Measurements from ENCODE around the gene CACNA1E. TPM values are rescaled to one million over a fixed set of nuclear protein-coding genes. Genes with fewer than 3 reads are reported as not detected.

Gene CACNA1E
- total RNA-seq, 3 donors from 2014 or later (not counting 1 experiment from before 2014, with no cell fraction given): 0.40 TPM; not detected in 2

- H3K9me3 ChIP-seq (ENCODE audit: control insufficient read depth, insufficient read depth, low read length): no peaks in the 10 kb centered on the region
- TF ChIP-seq CTCF (IDR thresholded peaks at IDR 0.05): no peak
- ATAC-seq (no peak), DNase-seq (no peak)
- H3K4me3 Mint-ChIP-seq: no peak overlapping the region
- no peaks in the 10 kb centered on the region for H3K36me3 Mint-ChIP-seq
- no peaks in the 10 kb centered on the region for H3K27me3 ChIP-seq (ENCODE audit: control insufficient read depth, insufficient read depth, low read length)
- no peak overlapping the region for H3K27ac ChIP-seq (ENCODE audit: low read length)
- peaks cover 0 to 2% of the 10 kb centered on the region in 2 donors for H3K27me3 Mint-ChIP-seq (ENCODE audit: low read depth in 2 of 2)
- no peaks in the 10 kb centered on the region for H3K9me3 Mint-ChIP-seq
- H3K4me1 ChIP-seq (ENCODE audit: control insufficient read depth, insufficient read depth, low read length): no peaks in the 10 kb centered on the region
- H3K36me3 ChIP-seq (ENCODE audit: control insufficient read depth, insufficient read depth, low read length): no peaks in the 10 kb centered on the region
- no peaks in the 10 kb centered on the region for H3K4me1 Mint-ChIP-seq
- H3K27ac Mint-ChIP-seq: no peak overlapping the region
- WGBS (ENCODE audit: insufficient coverage): 75% methylated on average over 4 of the region's 4 CpGs
- intact Hi-C loops (cut with micrococcal nuclease): no loop called here
- no peak overlapping the region for H3K4me3 ChIP-seq (ENCODE audit: low read length)
Observed at GRCh38 chr1:181588631-181589030, 105.3 kb downstream of the CACNA1E start.

- Histone ChIP-seq H3K9me3 (ENCODE audit: control insufficient read depth, insufficient read depth, low read length) (no peaks in the 10 kb centered on the region), H3K27me3 (ENCODE audit: control insufficient read depth, insufficient read depth, low read length) (no peaks in the 10 kb centered on the region), H3K36me3 (ENCODE audit: control insufficient read depth, insufficient read depth, low read length) (no peaks in the 10 kb centered on the region), H3K4me3 (ENCODE audit: low read length) (no peak overlapping the region), H3K4me1 (ENCODE audit: control insufficient read depth, insufficient read depth, low read length) (no peaks in the 10 kb centered on the region), H3K27ac (ENCODE audit: low read length) (no peak overlapping the region)
- no peak for ATAC-seq
- H3K27ac Mint-ChIP-seq: no peak overlapping the region
- no peaks in the 10 kb centered on the region for H3K9me3 Mint-ChIP-seq
- no peak overlapping the region for H3K4me3 Mint-ChIP-seq
- H3K4me1 Mint-ChIP-seq: no peaks in the 10 kb centered on the region
- intact Hi-C loops (cut with micrococcal nuclease): no loop called here
- WGBS (ENCODE audit: insufficient coverage): 39% methylated on average over 5 of the region's 6 CpGs
- no peak for DNase-seq
- H3K27me3 Mint-ChIP-seq (ENCODE audit: low read depth in 2 of 2): peaks cover 0 to 2% of the 10 kb centered on the region in 2 donors
- no peak for TF ChIP-seq CTCF (IDR thresholded peaks at IDR 0.05)
- H3K36me3 Mint-ChIP-seq: no peaks in the 10 kb centered on the region
Observed at GRCh38 chr1:181592255-181592859, 109.0 kb downstream of the CACNA1E start.

GRCh38 chr1:181593042-181593441, 109.7 kb downstream of the CACNA1E start:
- Mint-ChIP-seq H3K27me3 (ENCODE audit: low read depth in 2 of 2) (peaks cover 0 to 2% of the 10 kb centered on the region in 2 donors), H3K36me3 (no peaks in the 10 kb centered on the region), H3K4me3 (no peak overlapping the region), H3K9me3 (no peaks in the 10 kb centered on the region), H3K4me1 (no peaks in the 10 kb centered on the region), H3K27ac (no peak overlapping the region)
- DNase-seq (no peak), ATAC-seq (no peak)
- Histone ChIP-seq H3K9me3 (ENCODE audit: control insufficient read depth, insufficient read depth, low read length) (no peaks in the 10 kb centered on the region), H3K4me3 (ENCODE audit: low read length) (no peak overlapping the region), H3K27ac (ENCODE audit: low read length) (no peak overlapping the region), H3K4me1 (ENCODE audit: control insufficient read depth, insufficient read depth, low read length) (no peaks in the 10 kb centered on the region), H3K36me3 (ENCODE audit: control insufficient read depth, insufficient read depth, low read length) (no peaks in the 10 kb centered on the region), H3K27me3 (ENCODE audit: control insufficient read depth, insufficient read depth, low read length) (no peaks in the 10 kb centered on the region)
- WGBS (ENCODE audit: insufficient coverage): 81% methylated on average over 3 of the region's 4 CpGs
- no peak for TF ChIP-seq CTCF (IDR thresholded peaks at IDR 0.05)
- intact Hi-C loops (cut with micrococcal nuclease): no loop called here

- no peak for DNase-seq
- Mint-ChIP-seq H3K27ac (no peak overlapping the region), H3K4me1 (no peaks in the 10 kb centered on the region), H3K4me3 (no peak overlapping the region), H3K9me3 (no peaks in the 10 kb centered on the region), H3K27me3 (ENCODE audit: low read depth in 2 of 2) (peaks cover 0 to 2% of the 10 kb centered on the region in 2 donors), H3K36me3 (no peaks in the 10 kb centered on the region)
- intact Hi-C loops (cut with micrococcal nuclease): no loop called here
- 86% methylated on average over 4 of the region's 5 CpGs for WGBS (ENCODE audit: insufficient coverage)
- no peak overlapping the region for H3K27ac ChIP-seq (ENCODE audit: low read length)
- no peaks in the 10 kb centered on the region for H3K4me1 ChIP-seq (ENCODE audit: control insufficient read depth, insufficient read depth, low read length)
- H3K36me3 ChIP-seq (ENCODE audit: control insufficient read depth, insufficient read depth, low read length): no peaks in the 10 kb centered on the region
- H3K9me3 ChIP-seq (ENCODE audit: control insufficient read depth, insufficient read depth, low read length): no peaks in the 10 kb centered on the region
- no peaks in the 10 kb centered on the region for H3K27me3 ChIP-seq (ENCODE audit: control insufficient read depth, insufficient read depth, low read length)
- no peak overlapping the region for H3K4me3 ChIP-seq (ENCODE audit: low read length)
- no peak for ATAC-seq
- no peak for TF ChIP-seq CTCF (IDR thresholded peaks at IDR 0.05)
Observed at GRCh38 chr1:181594553-181594952, 111.2 kb downstream of the CACNA1E start.

Data from natural killer cell (primary cell).